ENCODE data around the gene RALGAPB. TPM values are rescaled to one million over a fixed set of nuclear protein-coding genes. Genes with fewer than 3 reads are reported as not detected.

Gene RALGAPB
- total RNA-seq, 1 donor from 2014 or later: 21.4 TPM

- no peak overlapping the region for H3K4me3 ChIP-seq
- no peak for DNase-seq
- no peaks in the 10 kb centered on the region for H3K9me3 ChIP-seq (replicated peaks)
- H3K36me3 ChIP-seq: peaks cover 94% of the 10 kb centered on the region
- H3K27me3 ChIP-seq (ENCODE audit: low read depth): no peaks in the 10 kb centered on the region
- intact Hi-C loops (cut with micrococcal nuclease): no loop called here
- no peak for TF ChIP-seq CTCF (IDR thresholded peaks at IDR 0.05; ENCODE audit: borderline replicate concordance)
- H3K27ac ChIP-seq (replicated peaks): no peak overlapping the region
- H3K4me1 ChIP-seq: no peaks in the 10 kb centered on the region
These were observed 82.3 kb downstream of the RALGAPB start for GRCh38 chr20:38554986-38555385.

GRCh38 chr20:38555395-38555794, 82.8 kb downstream of the RALGAPB start:
- H3K9me3 ChIP-seq (replicated peaks): no peaks in the 10 kb centered on the region
- no peak overlapping the region for H3K4me3 ChIP-seq
- TF ChIP-seq CTCF (IDR thresholded peaks at IDR 0.05; ENCODE audit: borderline replicate concordance): no peak
- H3K36me3 ChIP-seq: peaks cover 95% of the 10 kb centered on the region
- DNase-seq: no peak
- no peaks in the 10 kb centered on the region for H3K27me3 ChIP-seq (ENCODE audit: low read depth)
- no peak overlapping the region for H3K27ac ChIP-seq (replicated peaks)
- H3K4me1 ChIP-seq: no peaks in the 10 kb centered on the region
- intact Hi-C loops (cut with micrococcal nuclease): no loop called here

GRCh38 chr20:38557174-38557573, 84.5 kb downstream of the RALGAPB start:
- no peak for DNase-seq
- no peak overlapping the region for H3K4me3 ChIP-seq
- intact Hi-C loops (cut with micrococcal nuclease): no loop called here
- H3K4me1 ChIP-seq: no peaks in the 10 kb centered on the region
- H3K36me3 ChIP-seq: peaks cover 91% of the 10 kb centered on the region
- no peak for TF ChIP-seq CTCF (IDR thresholded peaks at IDR 0.05; ENCODE audit: borderline replicate concordance)
- H3K9me3 ChIP-seq (replicated peaks): no peaks in the 10 kb centered on the region
- H3K27ac ChIP-seq (replicated peaks): no peak overlapping the region
- no peaks in the 10 kb centered on the region for H3K27me3 ChIP-seq (ENCODE audit: low read depth)

GRCh38 chr20:38558596-38559360, 86.1 kb downstream of the RALGAPB start:
- Histone ChIP-seq H3K9me3 (replicated peaks) (no peaks in the 10 kb centered on the region), H3K36me3 (peaks cover 87% of the 10 kb centered on the region), H3K27me3 (ENCODE audit: low read depth) (no peaks in the 10 kb centered on the region), H3K4me1 (peaks cover 6% of the 10 kb centered on the region), H3K27ac (replicated peaks) (no peak overlapping the region), H3K4me3 (no peak overlapping the region)
- TF ChIP-seq CTCF (IDR thresholded peaks at IDR 0.05; ENCODE audit: borderline replicate concordance): no peak
- no peak for DNase-seq
- intact Hi-C loops (cut with micrococcal nuclease): no loop called here

- Histone ChIP-seq H3K9me3 (replicated peaks) (no peaks in the 10 kb centered on the region), H3K4me3 (no peak overlapping the region), H3K27me3 (ENCODE audit: low read depth) (no peaks in the 10 kb centered on the region), H3K4me1 (peaks cover 7% of the 10 kb centered on the region), H3K36me3 (peaks cover 82% of the 10 kb centered on the region), H3K27ac (replicated peaks) (no peak overlapping the region)
- intact Hi-C loops (cut with micrococcal nuclease): no loop called here
- TF ChIP-seq CTCF (IDR thresholded peaks at IDR 0.05; ENCODE audit: borderline replicate concordance): no peak
- DNase-seq: no peak
These were observed 87.1 kb downstream of the RALGAPB start for GRCh38 chr20:38559764-38560163.
